H1 (cell line): ENCODE measurements around the gene MDM1. TPM values are rescaled to one million over a fixed set of nuclear protein-coding genes. Genes with fewer than 3 reads are reported as not detected.

Experiments used
- CTCF ChIA-PET: fragments of 300-600 bp; sonication (Branson Sonifier 250); formaldehyde crosslinking; loops from one replicate; lab custom pipeline; 2021; ENCODE audit not compliant: partially characterized antibody; lab: Charles Lee
- POLR2A ChIA-PET: fragments of 300-600 bp; sonication (Branson Sonifier 250); formaldehyde crosslinking; loops from one replicate; lab custom pipeline; 2021; ENCODE audit warnings: inconsistent platforms; ENCODE audit not compliant: partially characterized antibody; lab: Charles Lee
- DNase-seq, 2 experiments: peaks; one replicate each; pipeline versions ENCODE4 v3.0.0 to v3.0.0-alpha.2; 2010 to 2022; ENCODE audit warnings: low spot score in 2 of 2, low read depth in 1 of 2, mixed read lengths in 1 of 2
- FAIRE-seq: peaks from 2 replicates; lab custom pipeline; 2011; peaks lifted over from hg19 to GRCh38; lab: Jason Lieb, UNC
- H2AFZ ChIP-seq: 2 replicates; pipeline ENCODE4 v1.8.1; 2012; ENCODE audit warnings: low read length, inconsistent platforms
- H2AK5ac ChIP-seq: 2 replicates; pipeline ENCODE4 v1.6.1; 2013; ENCODE audit warnings: low read depth, low read length
- H2BK120ac ChIP-seq: replicated peaks from 2 replicates; pipeline ENCODE3; 2013; ENCODE audit warnings: low read depth, low read length, inconsistent platforms
- H2BK12ac ChIP-seq: 2 replicates; pipeline ENCODE4 v1.6.1; 2013; ENCODE audit warnings: low read depth, low read length
- H2BK15ac ChIP-seq: 2 replicates; pipeline ENCODE4 v1.6.1; 2013; ENCODE audit warnings: low read length
- H2BK20ac ChIP-seq: 2 replicates; pipeline ENCODE4 v1.6.1; 2013; ENCODE audit warnings: low read length
- H2BK5ac ChIP-seq: 2 replicates; pipeline ENCODE4 v1.6.1; 2013; ENCODE audit warnings: low read depth, low read length
- H3K14ac ChIP-seq: 2 replicates; pipeline ENCODE4 v1.6.1; 2013; ENCODE audit warnings: inconsistent platforms; ENCODE audit not compliant: insufficient read length
- H3K18ac ChIP-seq: 2 replicates; pipeline ENCODE4 v1.6.1; 2013; ENCODE audit warnings: low read length; ENCODE audit errors: extremely low read depth
- H3K23ac ChIP-seq: 2 replicates; pipeline ENCODE4 v1.6.1; 2013; ENCODE audit warnings: inconsistent platforms; ENCODE audit not compliant: insufficient read length
- H3K23me2 ChIP-seq: 2 replicates; pipeline ENCODE4 v1.6.1; 2013; ENCODE audit warnings: low read depth, low read length
- H3K27ac ChIP-seq: 2 replicates; pipeline ENCODE4 v1.6.1; 2011; ENCODE audit warnings: low read depth, low read length, inconsistent platforms
- H3K27me3 ChIP-seq, 4 experiments: replicated peaks in 1 of 4; 1 replicate in 1 of 4; 2 replicates in 3 of 4; pipeline versions ENCODE4 v1.6.1 to v1.8.1; 2011 to 2013; ENCODE audit warnings: low read length in 3 of 4, mild to moderate bottlenecking in 3 of 4, inconsistent platforms in 2 of 4, mixed read lengths in 2 of 4, moderate library complexity in 1 of 4; ENCODE audit not compliant: control insufficient read depth in 3 of 4, insufficient read depth in 3 of 4; ENCODE audit errors: extremely low read depth in 1 of 4
- H3K36me3 ChIP-seq, 4 experiments: 2 replicates each; pipeline versions ENCODE4 v1.6.1 to v1.8.1; 2011 to 2013; ENCODE audit warnings: mild to moderate bottlenecking in 4 of 4, low read length in 3 of 4, moderate library complexity in 2 of 4, control low read depth in 1 of 4, inconsistent platforms in 1 of 4; ENCODE audit not compliant: insufficient read depth in 4 of 4, control insufficient read depth in 2 of 4
- H3K4ac ChIP-seq: replicated peaks from 2 replicates; pipeline ENCODE3; 2013; ENCODE audit warnings: low read length, low read depth, mixed read lengths, inconsistent platforms; ENCODE audit not compliant: insufficient read length
- H3K4me1 ChIP-seq, 4 experiments: replicated peaks in 1 of 4; 1 replicate in 1 of 4; 2 replicates in 3 of 4; pipeline versions ENCODE4 v1.6.1 to v1.8.1; 2011 to 2013; ENCODE audit warnings: low read length in 3 of 4, inconsistent platforms in 2 of 4, mixed read lengths in 1 of 4; ENCODE audit not compliant: insufficient read depth in 4 of 4, control insufficient read depth in 3 of 4
- H3K4me2 ChIP-seq, 2 experiments: 2 replicates each; pipeline versions ENCODE4 v1.6.1 to v1.8.1; 2011 to 2013; ENCODE audit warnings: low read depth in 2 of 2, low read length in 2 of 2, control low read depth in 1 of 2, inconsistent platforms in 1 of 2, mild to moderate bottlenecking in 1 of 2; ENCODE audit not compliant: insufficient read depth in 1 of 2
- H3K4me3 ChIP-seq, 4 experiments: fragments of 200-600, 300-600 bp in 1 of 4; sonication (generic), shearing (Covaris generic), sonication (Bioruptor Twin) in 1 of 4; 2 replicates each; pipeline versions ENCODE4 v1.5.1 to v1.8.1; 2011 to 2016; ENCODE audit warnings: low read length in 4 of 4, low read depth in 3 of 4, control low read depth in 2 of 4, inconsistent platforms in 2 of 4, mild to moderate bottlenecking in 2 of 4, mixed read lengths in 1 of 4, moderate library complexity in 1 of 4; ENCODE audit not compliant: insufficient read depth in 2 of 4; ENCODE audit errors: extremely low read depth in 1 of 4
- H3K56ac ChIP-seq: replicated peaks from 2 replicates; pipeline ENCODE3; 2013; ENCODE audit warnings: low read depth, mild to moderate bottlenecking, mixed read lengths, low read length, inconsistent platforms; ENCODE audit not compliant: insufficient read length
- H3K79me1 ChIP-seq: 2 replicates; pipeline ENCODE4 v1.6.1; 2013; ENCODE audit warnings: low read depth, low read length, control low read depth
- H3K79me2 ChIP-seq, 2 experiments: 2 replicates each; pipeline versions ENCODE4 v1.6.1 to v1.8.1; 2012 to 2013; ENCODE audit warnings: low read length in 2 of 2, mild to moderate bottlenecking in 2 of 2, inconsistent platforms in 1 of 2; ENCODE audit not compliant: insufficient read depth in 2 of 2, control insufficient read depth in 1 of 2
- H3K9ac ChIP-seq, 4 experiments: replicated peaks in 1 of 4; 1 replicate in 1 of 4; 2 replicates in 3 of 4; pipeline versions ENCODE4 v1.6.1 to v1.8.1; 2011 to 2013; ENCODE audit warnings: low read depth in 3 of 4, low read length in 3 of 4, control low read depth in 2 of 4, mild to moderate bottlenecking in 2 of 4, moderate library complexity in 2 of 4, inconsistent platforms in 1 of 4; ENCODE audit errors: extremely low read depth in 1 of 4
- H3K9me3 ChIP-seq, 2 experiments: 2 replicates each; pipeline versions ENCODE4 v1.6.1 to v1.8.1; 2012 to 2013; ENCODE audit warnings: mild to moderate bottlenecking in 2 of 2, moderate library complexity in 2 of 2, control low read depth in 1 of 2, inconsistent platforms in 1 of 2, low read depth in 1 of 2, low read length in 1 of 2, mixed read lengths in 1 of 2; ENCODE audit not compliant: insufficient read depth in 2 of 2
- H4K20me1 ChIP-seq, 2 experiments: replicated peaks in 1 of 2; 2 replicates each; pipeline versions ENCODE3 to v1.8.1; 2011 to 2013; ENCODE audit warnings: inconsistent platforms in 2 of 2, low read length in 2 of 2, mild to moderate bottlenecking in 1 of 2; ENCODE audit not compliant: insufficient read depth in 2 of 2, control insufficient read depth in 1 of 2
- H4K5ac ChIP-seq: 2 replicates; pipeline ENCODE4 v1.6.1; 2013; ENCODE audit warnings: low read length, low read depth, mixed read lengths, inconsistent platforms; ENCODE audit not compliant: insufficient read length
- H4K8ac ChIP-seq: 2 replicates; pipeline ENCODE4 v1.8.0; 2013; ENCODE audit warnings: mild to moderate bottlenecking, moderate library complexity, low read length, inconsistent platforms; ENCODE audit not compliant: insufficient read depth; ENCODE audit errors: extremely low read depth
- H4K91ac ChIP-seq: replicated peaks from 2 replicates; pipeline ENCODE3; 2013; ENCODE audit warnings: low read length, mixed read lengths, inconsistent platforms; ENCODE audit not compliant: insufficient read length
- ATF2 ChIP-seq: IDR thresholded peaks from 2 replicates; pipeline ENCODE4 v1.6.1; 2012; ENCODE audit warnings: low read length, inconsistent platforms
- ATF3 ChIP-seq: IDR thresholded peaks from 2 replicates; pipeline ENCODE4 v1.6.1; 2011; ENCODE audit warnings: low read depth, mild to moderate bottlenecking, low read length; ENCODE audit not compliant: insufficient read depth
- CTCF ChIP-seq, 3 experiments: IDR thresholded peaks; 1 replicate in 2 of 3; 2 replicates in 1 of 3; pipeline versions ENCODE4 v1.5.1 to v1.6.1; 2011; ENCODE audit warnings: low read length in 3 of 3, mild to moderate bottlenecking in 3 of 3, inconsistent platforms in 2 of 3, low read depth in 1 of 3, moderate library complexity in 1 of 3; ENCODE audit not compliant: insufficient read depth in 1 of 3; ENCODE audit errors: control extremely low read depth in 1 of 3
- SIRT6 ChIP-seq: IDR thresholded peaks from one replicate; pipeline ENCODE4 v1.7.1; 2012; ENCODE audit warnings: low read length, inconsistent platforms
- WGBS, 2 experiments: shearing (Covaris generic) in 1 of 2; methylation state at CpG; one replicate each; pipeline versions ENCODE4 v1.1.6 to v1.1.7; 2013 to 2015; ENCODE audit warnings: low lambda C conversion rate in 2 of 2, mixed read lengths in 2 of 2, inconsistent platforms in 1 of 2, low coverage in 1 of 2, missing lambda C conversion rate in 1 of 2; ENCODE audit not compliant: insufficient replicate concordance in 2 of 2, insufficient coverage in 1 of 2, insufficient read length in 1 of 2; ENCODE audit errors: extremely low coverage in 1 of 2, missing lambda C conversion rate in 1 of 2; 5-methylcytosine and 5-hydroxymethylcytosine counted together
- polyA plus RNA-seq, 7 experiments: library from polyadenylated mRNA; depleted of rRNA in 3 of 7; stranded (reverse) in 5 of 7; unstranded in 2 of 7; fragments of >200 nt in 5 of 7; fragments of 200-250 nt in 2 of 7; gene quantifications; 1 replicate in 5 of 7; 2 replicates in 1 of 7; 4 replicates in 1 of 7; pipeline versions ENCODE4 v1.2.1 to v1.2.3, GENCODE V29; 2011 to 2013; ENCODE audit warnings: missing spikeins in 2 of 7, mixed read lengths in 2 of 7
- total RNA-seq: library from RNA; stranded (reverse); fragmentation: NEBNext Ultra II Directional; extraction: Animal tissue kit (Norgen Biotek cat#: 25700); gene quantifications from 2 replicates; pipeline ENCODE4 v1.2.1, GENCODE V29; 2021

The MDM1 gene
- total and polyA plus RNA-seq, 2 of the 8 experiments (the other 6 are each of a cell fraction or from before 2014, with no cell fraction given), result 3.1 to 10.7 TPM

- H3K4me1 ChIP-seq, result peaks cover 0 to 5% (median 2%) of the 10 kb centered on the region in 4 experiments; a peak in 2 of 7 replicates
- H3K27me3 ChIP-seq, result no peaks in the 10 kb centered on the region
- no peaks in the 10 kb centered on the region for H3K36me3 ChIP-seq
- H2BK12ac ChIP-seq, result no peak overlapping the region
- no peak overlapping the region for H2BK120ac ChIP-seq
- FAIRE-seq, result no peak
- TF ChIP-seq ATF3, result no peak
- TF ChIP-seq ATF2, result no peak
- TF ChIP-seq CTCF (IDR thresholded peaks at IDR 0.05; ENCODE audit: control extremely low read depth in 1 of 3, insufficient read depth in 1 of 3, low read depth in 1 of 3, low read length in 3 of 3), result no peak
- TF ChIP-seq SIRT6, result no peak
- TF ChIP-seq, all 59 proteins: peak for 0
- Histone ChIP-seq H3K9ac (no peak overlapping the region), H3K79me1 (no peaks in the 10 kb centered on the region), H3K14ac (no peak overlapping the region), H3K4ac (no peak overlapping the region), H3K27ac (no peak overlapping the region), H3K56ac (no peak overlapping the region), H3K9me3 (no peaks in the 10 kb centered on the region), H2AK5ac (no peak overlapping the region), H3K4me3 (no peak overlapping the region), H4K91ac (no peak overlapping the region), H2BK20ac (no peak overlapping the region), H4K5ac (no peak overlapping the region), H3K4me2 (no peak overlapping the region), H2BK15ac (0 out of 2 replicates have a peak overlapping the region, but pooled peaks have one; percentile 40), H3K18ac (no peak overlapping the region), H4K8ac (no peak overlapping the region), H2AFZ (0 out of 2 replicates have a peak overlapping the region, but pooled peaks have one; percentile 64), H3K23me2 (peaks cover 8% of the 10 kb centered on the region), H3K23ac (no peak overlapping the region), H4K20me1 (no peaks in the 10 kb centered on the region), H2BK5ac (no peak overlapping the region), H3K79me2 (0 out of 4 replicates have a peak, but pooled peaks cover 0 to 3% of the 10 kb centered on the region in 2 experiments)
- DNase-seq, result no peak
- CTCF ChIA-PET, result interaction anchor here (0.6 to 2.1 kb wide), 8 partner anchors 12 to 352 kb away, joined by 3 to 6 read pairs (median 4); no protein-coding TSS in a partner anchor
- 87% methylated on average over 3 of the region's 3 CpGs; no CpG with 5 or more reads in 1 of the 2 experiments for WGBS, 2 experiments
- POLR2A ChIA-PET, result interaction anchor here (1.0 to 1.4 kb wide), 2 partner anchors 275 to 472 kb away, joined by 3 to 4 read pairs; partner anchors contain the start of genes MDM2 and RAP1B
These were observed 3.3 kb upstream of the MDM1 start for GRCh38 chr12:68335462-68335861.
